Common myeloid progenitor, CD34-positive (primary cell): ENCODE results near the gene TMEM190.

Source experiments
- CTCF ChIA-PET: fragments of 350-600 bp; sonication (Branson Sonifier 250); formaldehyde crosslinking; loops from one replicate; lab custom pipeline; 2021; ENCODE audit warnings: antibody characterized with exemption; lab: Charles Lee
- POLR2A ChIA-PET: fragments of 350-600 bp; sonication (Branson Sonifier 250); formaldehyde crosslinking; loops from one replicate; lab custom pipeline; 2021; ENCODE audit warnings: antibody characterized with exemption; lab: Charles Lee
- DNase-seq, 3 donors: peaks; one replicate each; pipeline versions ENCODE4 v3.0.0 to v3.0.0-alpha.2; 2013
- H3K27ac ChIP-seq, 2 experiments: 1 replicate in 1 of 2; 2 replicates in 1 of 2; pipeline ENCODE4 v1.7.0; 2013; ENCODE audit warnings: inconsistent platforms in 2 of 2, low read length in 2 of 2, mild to moderate bottlenecking in 2 of 2, low read depth in 1 of 2, moderate library complexity in 1 of 2; ENCODE audit not compliant: severe bottlenecking in 2 of 2, insufficient read depth in 1 of 2, poor library complexity in 1 of 2
- H3K27me3 ChIP-seq, 5 experiments: replicated peaks in 2 of 5; 1 replicate in 3 of 5; 2 replicates in 2 of 5; pipeline versions ENCODE4 v1.6.1 to v1.7.0; 2013; ENCODE audit warnings: low read length in 4 of 5, mild to moderate bottlenecking in 2 of 5, moderate library complexity in 2 of 5, inconsistent platforms in 1 of 5; ENCODE audit not compliant: insufficient read depth in 5 of 5, control insufficient read depth in 4 of 5
- H3K36me3 ChIP-seq, 4 experiments: 1 replicate in 2 of 4; 2 replicates in 2 of 4; pipeline versions ENCODE4 v1.6.1 to v1.7.0; 2013; ENCODE audit warnings: low read length in 3 of 4, control low read depth in 1 of 4, mild to moderate bottlenecking in 1 of 4; ENCODE audit not compliant: control insufficient read depth in 4 of 4, insufficient read depth in 4 of 4
- H3K4me1 ChIP-seq, 4 experiments: 1 replicate in 3 of 4; 2 replicates in 1 of 4; pipeline versions ENCODE4 v1.6.1 to v1.7.1; 2013; ENCODE audit warnings: low read length in 3 of 4, mild to moderate bottlenecking in 3 of 4, control low read depth in 1 of 4, inconsistent platforms in 1 of 4, moderate library complexity in 1 of 4; ENCODE audit not compliant: control insufficient read depth in 4 of 4, insufficient read depth in 4 of 4; ENCODE audit errors: control extremely low read depth in 1 of 4
- H3K4me3 ChIP-seq, 7 experiments: 1 replicate in 4 of 7; 2 replicates in 3 of 7; pipeline versions ENCODE4 v1.5.1 to v1.7.0; 2013; ENCODE audit warnings: mild to moderate bottlenecking in 7 of 7, low read length in 6 of 7, moderate library complexity in 6 of 7, inconsistent platforms in 2 of 7, low read depth in 2 of 7, control low read depth in 1 of 7; ENCODE audit not compliant: insufficient read depth in 4 of 7, control insufficient read depth in 1 of 7; ENCODE audit errors: extremely low read depth in 1 of 7
- H3K9me3 ChIP-seq, 5 experiments: 1 replicate in 4 of 5; 2 replicates in 1 of 5; pipeline versions ENCODE4 v1.6.1 to v1.7.1; 2013; ENCODE audit warnings: low read length in 4 of 5, mild to moderate bottlenecking in 2 of 5, inconsistent platforms in 1 of 5, low read depth in 1 of 5, moderate library complexity in 1 of 5; ENCODE audit not compliant: control insufficient read depth in 4 of 5, insufficient read depth in 2 of 5; ENCODE audit errors: control extremely low read depth in 1 of 5
- WGBS: methylation state at CpG from one replicate; pipeline ENCODE4 v1.1.5; 2013; ENCODE audit not compliant: insufficient coverage; 5-methylcytosine and 5-hydroxymethylcytosine counted together

The TMEM190 gene

DNA sequence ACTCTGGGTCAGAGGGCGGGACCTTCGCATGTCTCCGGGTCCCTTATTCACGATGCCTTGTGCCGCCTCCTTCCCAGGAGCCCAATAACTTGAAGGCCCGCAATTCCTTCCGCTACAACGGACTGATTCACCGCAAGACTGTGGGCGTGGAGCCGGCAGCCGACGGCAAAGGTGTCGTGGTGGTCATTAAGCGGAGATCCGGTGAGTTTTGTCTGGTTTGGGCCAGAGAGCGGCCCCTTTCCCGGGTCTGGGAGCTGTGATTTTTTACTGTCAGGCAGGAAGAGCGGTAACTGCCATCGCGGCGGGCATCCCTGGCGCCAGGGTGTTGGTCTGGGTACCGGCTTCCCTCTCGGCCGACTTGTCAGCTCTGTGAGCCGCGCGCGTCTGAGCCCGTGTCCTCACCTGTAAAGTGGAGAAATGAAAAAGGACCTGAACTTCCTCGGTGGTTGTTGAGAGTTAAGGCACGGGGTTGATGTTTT is 9.9 kb downstream of the TMEM190 start:
- 3% methylated on average over 33 of the region's 33 CpGs for WGBS
- ChIA-PET POLR2A (interaction anchor here (0.6 to 2.2 kb wide), 5 partner anchors 11 to 48 kb away, joined by 3 to 14 read pairs (median 5); partner anchors contain the start of genes KMT5C and UBE2S), CTCF (interaction anchor here (1.2 to 4.8 kb wide), 2 partner anchors 12 to 94 kb away, joined by 3 to 25 read pairs; no protein-coding TSS in a partner anchor)
- Histone ChIP-seq H3K27me3 (no peaks in the 10 kb centered on the region), H3K36me3 (peaks cover 11 to 52% (median 43%) of the 10 kb centered on the region in 4 experiments), H3K4me1 (peaks cover 0 to 64% (median 54%) of the 10 kb centered on the region in 4 experiments), H3K9me3 (no peaks in the 10 kb centered on the region), H3K27ac (peak overlapping the region; percentile 80 to 95), H3K4me3 (peak overlapping the region; percentile 84 to 99 (median 99))
- DNase-seq = no peak

DNA sequence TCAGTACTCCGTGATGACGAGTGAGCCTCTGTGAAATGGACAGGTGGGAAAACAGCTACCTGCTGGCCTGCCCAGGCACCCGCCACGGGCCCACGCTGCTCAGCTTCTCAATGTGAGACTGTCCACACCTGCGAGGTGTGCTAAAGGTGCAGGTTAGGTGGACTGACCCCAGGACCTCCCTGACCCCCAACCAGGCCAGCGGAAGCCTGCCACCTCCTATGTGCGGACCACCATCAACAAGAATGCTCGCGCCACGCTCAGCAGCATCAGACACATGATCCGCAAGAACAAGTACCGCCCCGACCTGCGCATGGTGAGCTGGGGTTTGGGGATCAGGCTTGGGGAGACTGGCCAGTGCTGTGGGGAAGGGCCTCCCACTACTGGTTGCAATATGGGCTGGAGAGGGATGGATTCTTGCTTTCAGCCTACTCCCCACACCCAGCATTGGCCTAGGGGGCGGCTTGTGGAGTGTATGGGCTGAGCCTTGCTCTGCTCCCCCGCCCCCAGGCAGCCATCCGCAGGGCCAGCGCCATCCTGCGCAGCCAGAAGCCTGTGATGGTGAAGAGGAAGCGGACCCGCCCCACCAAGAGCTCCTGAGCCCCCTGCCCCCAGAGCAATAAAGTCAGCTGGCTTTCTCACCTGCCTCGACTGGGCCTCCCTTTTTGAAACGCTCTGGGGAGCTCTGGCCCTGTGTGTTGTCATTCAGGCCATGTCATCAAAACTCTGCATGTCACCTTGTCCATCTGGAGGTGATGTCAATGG is 11.3 kb downstream of the TMEM190 start:
- Histone ChIP-seq H3K27me3 (no peaks in the 10 kb centered on the region), H3K36me3 (peaks cover 11 to 52% (median 48%) of the 10 kb centered on the region in 4 experiments), H3K9me3 (no peaks in the 10 kb centered on the region), H3K4me1 (peaks cover 0 to 59% (median 49%) of the 10 kb centered on the region in 4 experiments), H3K27ac (peak overlapping the region; percentile 80 to 95), H3K4me3 (peak overlapping the region in 5 of 7 experiments; percentile 84 to 99 (median 99))
- ChIA-PET CTCF (interaction anchor here (1.0 to 5.3 kb wide), 5 partner anchors 11 to 142 kb away, joined by 3 to 25 read pairs (median 6); no protein-coding TSS in a partner anchor), POLR2A (interaction anchor here (0.6 to 2.2 kb wide), 5 partner anchors 10 to 87 kb away, joined by 3 to 14 read pairs (median 3); partner anchors contain the start of gene UBE2S)
- 89% methylated on average over 19 of the region's 24 CpGs for WGBS
- no peak for DNase-seq

GRCh38 chr19:55389386-55390317 is 13.0 kb downstream of the TMEM190 start:
- H3K27me3 ChIP-seq = no peaks in the 10 kb centered on the region
- H3K27ac ChIP-seq = peak overlapping the region in 1 of 2 experiments; percentile 22
- 95% methylated on average over 19 of the region's 21 CpGs for WGBS
- peaks cover 0 to 47% (median 37%) of the 10 kb centered on the region in 4 experiments for H3K4me1 ChIP-seq
- CTCF ChIA-PET = interaction anchor here (0.9 to 5.3 kb wide), 6 partner anchors 9 to 143 kb away, joined by 3 to 25 read pairs (median 6); partner anchors contain the start of gene KMT5C
- DNase-seq = no peak
- no peak overlapping the region for H3K4me3 ChIP-seq
- POLR2A ChIA-PET = interaction anchor here (0.9 to 3.1 kb wide), 3 partner anchors 9 to 18 kb away, joined by 3 to 14 read pairs (median 4); partner anchors contain the start of gene UBE2S
- peaks cover 11 to 52% (median 48%) of the 10 kb centered on the region in 4 experiments for H3K36me3 ChIP-seq
- H3K9me3 ChIP-seq = no peaks in the 10 kb centered on the region

GRCh38 chr19:55390461-55390880 is 13.8 kb downstream of the TMEM190 start:
- ChIA-PET POLR2A (interaction anchor here (2.1 to 3.1 kb wide), 2 partner anchors 9 to 17 kb away, joined by 4 to 14 read pairs; partner anchors contain the start of gene UBE2S), CTCF (interaction anchor here (0.9 to 5.3 kb wide), 4 partner anchors 8 to 51 kb away, joined by 3 to 25 read pairs (median 14); partner anchors contain the start of gene KMT5C)
- H3K27ac ChIP-seq = no peak overlapping the region
- DNase-seq = no peak
- no peak overlapping the region for H3K4me3 ChIP-seq
- H3K4me1 ChIP-seq = peaks cover 0 to 42% (median 31%) of the 10 kb centered on the region in 4 experiments
- H3K27me3 ChIP-seq = no peaks in the 10 kb centered on the region
- H3K36me3 ChIP-seq = peaks cover 11 to 52% (median 48%) of the 10 kb centered on the region in 4 experiments
- WGBS = 87% methylated on average over 4 of the region's 7 CpGs
- no peaks in the 10 kb centered on the region for H3K9me3 ChIP-seq

GRCh38 chr19:55391191-55391670 is 14.6 kb downstream of the TMEM190 start:
- peaks cover 11 to 52% (median 48%) of the 10 kb centered on the region in 4 experiments for H3K36me3 ChIP-seq
- H3K9me3 ChIP-seq = no peaks in the 10 kb centered on the region
- WGBS = 88% methylated on average over 10 of the region's 12 CpGs
- POLR2A ChIA-PET = interaction anchor here (2.1 to 3.1 kb wide), 2 partner anchors 8 to 16 kb away, joined by 4 to 14 read pairs; partner anchors contain the start of gene UBE2S
- H3K4me3 ChIP-seq = no peak overlapping the region
- CTCF ChIA-PET = interaction anchor here (5.3 kb wide), 1 partner anchor 27 kb away, joined by 21 read pairs; no protein-coding TSS in a partner anchor
- peak in 1 of 3 donors; percentile 19 for DNase-seq
- peaks cover 0 to 39% (median 29%) of the 10 kb centered on the region in 4 experiments for H3K4me1 ChIP-seq
- no peaks in the 10 kb centered on the region for H3K27me3 ChIP-seq
- H3K27ac ChIP-seq = no peak overlapping the region
